ENCODE data around the gene BEND5. TPM values are rescaled to one million over a fixed set of nuclear protein-coding genes. Genes with fewer than 3 reads are reported as not detected.

BEND5 gene
- total RNA-seq, 4 donors from 2014 or later, result 4.1 to 13.9 (median 8.1) TPM

DNA sequence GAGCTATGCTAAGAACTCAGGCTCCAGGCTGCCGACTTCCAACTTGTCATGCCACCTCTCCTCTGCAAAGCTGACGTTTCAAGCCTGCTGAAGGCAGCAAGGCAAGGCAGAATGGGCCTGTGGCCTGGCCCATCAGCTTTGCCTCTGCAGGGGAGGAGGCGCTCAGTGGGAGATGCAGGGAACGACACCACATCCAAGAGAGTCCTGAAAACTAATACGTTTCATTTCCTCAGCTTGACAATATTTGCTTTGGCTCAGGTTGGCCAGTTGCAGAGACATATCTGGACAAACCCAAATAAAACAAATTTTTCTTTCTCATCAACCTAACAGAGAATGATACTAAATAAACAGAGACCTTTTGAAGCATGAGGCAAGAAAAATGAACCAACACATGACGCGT, 35.3 kb downstream of the BEND5 start:
- H3K27ac ChIP-seq, result no peak overlapping the region
- DNase-seq, result no peak
- intact Hi-C loops (cut with DNase I; ENCODE audit: low total_unique reads), result no loop called here

DNA sequence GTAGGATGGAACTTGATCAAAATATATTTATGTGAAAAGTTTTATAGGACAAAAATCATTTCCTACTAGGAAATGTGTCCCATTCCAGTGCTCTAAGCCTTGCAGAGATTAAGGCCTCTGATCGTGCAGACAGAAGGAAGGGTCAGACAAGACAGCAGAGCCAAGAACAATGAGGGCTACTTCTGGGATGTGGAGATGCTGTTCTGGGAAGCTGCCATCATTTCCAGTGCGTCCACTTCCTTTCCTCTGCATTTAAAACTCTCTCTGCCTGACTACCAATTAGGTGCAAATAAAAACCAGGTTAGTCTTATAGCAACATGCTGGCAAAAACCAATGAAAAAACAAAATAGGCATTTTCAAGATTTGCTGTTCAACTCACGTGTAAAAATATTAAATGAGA, 36.1 kb downstream of the BEND5 start:
- Histone ChIP-seq H3K36me3 (no peaks in the 10 kb centered on the region), H3K4me1 (no peaks in the 10 kb centered on the region), H3K27ac (no peak overlapping the region), H3K9me3 (no peaks in the 10 kb centered on the region), H3K27me3 (no peaks in the 10 kb centered on the region), H3K4me3 (no peak overlapping the region)
- DNase-seq, result no peak
- TF ChIP-seq CTCF (IDR thresholded peaks at IDR 0.05) (no peak), POLR2A (IDR thresholded peaks at IDR 0.05) (no peak)
- intact Hi-C loops (cut with DNase I; ENCODE audit: low total_unique reads), result no loop called here

More for the DNA sequence above, 35.3 kb downstream of the BEND5 start:
- no peak overlapping the region for H3K4me3 ChIP-seq
- no peaks in the 10 kb centered on the region for H3K4me1 ChIP-seq
- no peaks in the 10 kb centered on the region for H3K36me3 ChIP-seq
- no peaks in the 10 kb centered on the region for H3K27me3 ChIP-seq
- TF ChIP-seq POLR2A (IDR thresholded peaks at IDR 0.05), result no peak
- no peak for TF ChIP-seq CTCF (IDR thresholded peaks at IDR 0.05)
- H3K9me3 ChIP-seq, result no peaks in the 10 kb centered on the region

GRCh38 chr1:48739091-48739490, 37.6 kb downstream of the BEND5 start:
- no peak for TF ChIP-seq CTCF (IDR thresholded peaks at IDR 0.05)
- TF ChIP-seq POLR2A (IDR thresholded peaks at IDR 0.05), result no peak
- Histone ChIP-seq H3K4me3 (no peak overlapping the region), H3K4me1 (no peaks in the 10 kb centered on the region), H3K36me3 (no peaks in the 10 kb centered on the region), H3K27ac (no peak overlapping the region), H3K27me3 (no peaks in the 10 kb centered on the region), H3K9me3 (no peaks in the 10 kb centered on the region)
- intact Hi-C loops (cut with DNase I; ENCODE audit: low total_unique reads), result no loop called here
- no peak for DNase-seq

DNA sequence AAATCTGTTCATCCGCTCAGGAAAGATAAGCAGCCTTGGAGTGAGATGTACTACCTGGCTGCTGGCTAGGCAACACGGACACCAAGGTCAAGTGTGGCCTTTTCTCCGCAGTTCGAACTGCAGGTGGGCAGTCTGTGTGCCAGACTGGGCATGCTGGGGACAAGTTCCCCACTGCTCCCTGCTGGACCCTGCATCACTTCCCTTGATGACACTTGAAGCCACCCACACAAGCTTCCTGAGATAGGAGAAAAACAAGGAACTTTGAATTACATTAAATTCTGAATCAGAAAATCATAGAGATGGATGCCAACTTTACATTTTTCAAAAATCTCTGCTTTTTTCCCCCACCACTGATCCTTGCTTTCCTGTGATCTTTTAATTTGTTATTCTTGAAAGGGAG, 38.3 kb downstream of the BEND5 start:
- H3K27me3 ChIP-seq, result no peaks in the 10 kb centered on the region
- no peak for DNase-seq
- no peaks in the 10 kb centered on the region for H3K9me3 ChIP-seq
- no peak overlapping the region for H3K27ac ChIP-seq
- no peak for TF ChIP-seq CTCF (IDR thresholded peaks at IDR 0.05)
- TF ChIP-seq POLR2A (IDR thresholded peaks at IDR 0.05), result no peak
- no peak overlapping the region for H3K4me3 ChIP-seq
- no peaks in the 10 kb centered on the region for H3K36me3 ChIP-seq
- H3K4me1 ChIP-seq, result no peaks in the 10 kb centered on the region
- intact Hi-C loops (cut with DNase I; ENCODE audit: low total_unique reads), result no loop called here

- intact Hi-C loops (cut with DNase I; ENCODE audit: low total_unique reads), result no loop called here
- Histone ChIP-seq H3K4me3 (no peak overlapping the region), H3K27me3 (no peaks in the 10 kb centered on the region), H3K36me3 (no peaks in the 10 kb centered on the region), H3K27ac (no peak overlapping the region), H3K4me1 (no peaks in the 10 kb centered on the region), H3K9me3 (no peaks in the 10 kb centered on the region)
- no peak for DNase-seq
- TF ChIP-seq POLR2A (IDR thresholded peaks at IDR 0.05), result no peak
- TF ChIP-seq CTCF (IDR thresholded peaks at IDR 0.05), result no peak
Measured at GRCh38 chr1:48735796-48736195, 40.9 kb downstream of the BEND5 start.
